HG02981 (cell line): ENCODE data around the gene RAB28.
A peak's percentile ranks its signal among the peaks of the same experiment; 100 is the strongest.

Source experiments
- ATAC-seq: cut with Tn5 transposase; IDR thresholded peaks from one replicate; pipeline ENCODE4 v1.9.1; 2021; ENCODE audit warnings: mild to moderate bottlenecking, moderate library complexity; ENCODE audit not compliant: unreplicated experiment

Gene RAB28

GRCh38 chr4:13511101-13511500 lies 27.0 kb upstream of the RAB28 start:
- no peak for ATAC-seq

GRCh38 chr4:13509442-13509841 lies 25.3 kb upstream of the RAB28 start:
- ATAC-seq = no peak

- ATAC-seq = no peak
Observed at GRCh38 chr4:13504374-13504773, 20.2 kb upstream of the RAB28 start.

- no peak for ATAC-seq
Observed at GRCh38 chr4:13498469-13498868, 14.3 kb upstream of the RAB28 start.

- no peak for ATAC-seq
Observed at GRCh38 chr4:13496605-13497004, 12.5 kb upstream of the RAB28 start.

- no peak for ATAC-seq
Observed at GRCh38 chr4:13495753-13496152, 11.6 kb upstream of the RAB28 start.

GRCh38 chr4:13493793-13494192 lies 9.7 kb upstream of the RAB28 start:
- ATAC-seq = no peak

GRCh38 chr4:13492747-13493146 lies 8.6 kb upstream of the RAB28 start:
- ATAC-seq = no peak

- ATAC-seq = peak; percentile 26
Observed at GRCh38 chr4:13484749-13485221, 645 bp upstream of the RAB28 start.

GRCh38 chr4:13483768-13484121 lies 395 bp downstream of the RAB28 start:
- peak; percentile 20 for ATAC-seq

- peak; percentile 4 for ATAC-seq
Observed at GRCh38 chr4:13483136-13483767, 888 bp downstream of the RAB28 start.

- ATAC-seq = no peak
Observed at GRCh38 chr4:13481569-13481968, 2.6 kb downstream of the RAB28 start.

GRCh38 chr4:13478707-13479106 lies 5.4 kb downstream of the RAB28 start:
- no peak for ATAC-seq

- ATAC-seq = no peak
Observed at GRCh38 chr4:13478131-13478530, 6.0 kb downstream of the RAB28 start.

- ATAC-seq = no peak
Observed at GRCh38 chr4:13476915-13477314, 7.2 kb downstream of the RAB28 start.

GRCh38 chr4:13476152-13476551 lies 8.0 kb downstream of the RAB28 start:
- no peak for ATAC-seq

- ATAC-seq = no peak
Observed at GRCh38 chr4:13471400-13471799, 12.7 kb downstream of the RAB28 start.

- peak; percentile 80 for ATAC-seq
Observed at GRCh38 chr4:13470379-13470778, 13.8 kb downstream of the RAB28 start.

- no peak for ATAC-seq
Observed at GRCh38 chr4:13464973-13465372, 19.2 kb downstream of the RAB28 start.

- ATAC-seq = no peak
Observed at GRCh38 chr4:13464543-13464942, 19.6 kb downstream of the RAB28 start.

GRCh38 chr4:13461191-13461905 lies 22.8 kb downstream of the RAB28 start:
- ATAC-seq = no peak

GRCh38 chr4:13455411-13455810 lies 28.7 kb downstream of the RAB28 start:
- ATAC-seq = no peak

- no peak for ATAC-seq
Observed at GRCh38 chr4:13454786-13455185, 29.4 kb downstream of the RAB28 start.
